ENCODE results near the gene SLC9A9.

DNA sequence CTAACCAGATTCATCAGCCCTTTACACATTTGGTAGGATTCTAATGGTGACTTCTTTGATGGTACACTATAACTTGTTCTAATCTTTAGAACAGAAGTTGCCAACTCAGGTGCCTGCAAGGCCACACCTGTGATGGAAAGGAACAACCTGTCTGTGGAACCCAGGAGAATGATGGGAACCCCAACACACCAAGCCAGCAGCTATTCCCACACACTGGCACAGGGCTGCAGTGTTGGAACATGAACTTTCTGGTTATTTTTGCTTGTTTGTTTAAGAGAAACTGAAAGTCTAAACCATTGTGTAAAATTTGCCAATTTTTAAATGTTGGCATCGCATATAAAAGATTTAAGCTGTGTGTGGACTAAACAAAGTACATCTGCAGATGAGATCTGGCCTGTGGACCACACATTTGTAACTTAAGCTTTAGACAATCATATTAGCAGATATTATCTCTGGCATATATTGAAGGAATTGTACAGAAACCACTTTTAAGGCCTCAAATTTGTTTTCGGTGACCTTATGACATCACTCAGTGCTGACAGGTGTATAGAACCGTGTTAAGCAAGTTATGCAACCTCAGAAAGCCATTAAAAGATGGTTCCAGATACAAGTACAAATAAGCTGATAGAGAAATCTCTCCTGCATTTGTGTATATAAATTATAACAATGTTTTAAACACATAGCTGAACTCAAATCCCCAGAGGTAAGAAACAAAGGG lies 242.9 kb downstream of the SLC9A9 start:
- TF ChIP-seq, protein P1, sequence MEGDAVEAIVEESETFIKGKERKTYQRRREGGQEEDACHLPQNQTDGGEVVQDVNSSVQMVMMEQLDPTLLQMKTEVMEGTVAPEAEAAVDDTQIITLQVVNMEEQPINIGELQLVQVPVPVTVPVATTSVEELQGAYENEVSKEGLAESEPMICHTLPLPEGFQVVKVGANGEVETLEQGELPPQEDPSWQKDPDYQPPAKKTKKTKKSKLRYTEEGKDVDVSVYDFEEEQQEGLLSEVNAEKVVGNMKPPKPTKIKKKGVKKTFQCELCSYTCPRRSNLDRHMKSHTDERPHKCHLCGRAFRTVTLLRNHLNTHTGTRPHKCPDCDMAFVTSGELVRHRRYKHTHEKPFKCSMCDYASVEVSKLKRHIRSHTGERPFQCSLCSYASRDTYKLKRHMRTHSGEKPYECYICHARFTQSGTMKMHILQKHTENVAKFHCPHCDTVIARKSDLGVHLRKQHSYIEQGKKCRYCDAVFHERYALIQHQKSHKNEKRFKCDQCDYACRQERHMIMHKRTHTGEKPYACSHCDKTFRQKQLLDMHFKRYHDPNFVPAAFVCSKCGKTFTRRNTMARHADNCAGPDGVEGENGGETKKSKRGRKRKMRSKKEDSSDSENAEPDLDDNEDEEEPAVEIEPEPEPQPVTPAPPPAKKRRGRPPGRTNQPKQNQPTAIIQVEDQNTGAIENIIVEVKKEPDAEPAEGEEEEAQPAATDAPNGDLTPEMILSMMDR (optimal IDR thresholded peaks at IDR 0.05 in 1 of 3, IDR thresholded peaks at IDR 0.05 in 1 of 3, conservative IDR thresholded peaks at IDR 0.05 in 1 of 3; ENCODE audit: extremely low read depth in 1 of 3, insufficient read depth in 2 of 3, low read length in 3 of 3): no peak
- TF ChIP-seq EZH2 (IDR thresholded peaks at IDR 0.05; ENCODE audit: low read length): no peak

Measured in keratinocyte (primary cell).